Keratinocyte (primary cell): ENCODE results near the gene EFCAB10. TPM values are rescaled to one million over a fixed set of nuclear protein-coding genes. Genes with fewer than 3 reads are reported as not detected.

ENCODE experiments used
- DNase-seq: peaks from one replicate; pipeline ENCODE4 v3.0.0-alpha.2; 2011; ENCODE audit warnings: low read depth, missing footprints, low spot score
- FAIRE-seq: peaks from 2 replicates; lab custom pipeline; 2011; peaks lifted over from hg19 to GRCh38; lab: Jason Lieb, UNC
- H2AFZ ChIP-seq: 2 replicates; pipeline ENCODE4 v1.6.0; 2012; ENCODE audit warnings: low read length, control low read depth, inconsistent platforms; ENCODE audit not compliant: control insufficient read depth
- H3K27ac ChIP-seq: 2 replicates; pipeline ENCODE4 v1.5.1; 2011; ENCODE audit warnings: low read length; ENCODE audit not compliant: control insufficient read depth, insufficient read depth
- H3K27me3 ChIP-seq: 3 replicates; pipeline ENCODE4 v1.6.0; 2011; ENCODE audit warnings: low read length; ENCODE audit not compliant: control insufficient read depth, insufficient read depth; ENCODE audit errors: extremely low read depth
- H3K36me3 ChIP-seq, 2 experiments: 2 replicates in 1 of 2; 3 replicates in 1 of 2; pipeline ENCODE4 v1.5.1; 2011; ENCODE audit warnings: low read length in 2 of 2, mild to moderate bottlenecking in 1 of 2; ENCODE audit not compliant: control insufficient read depth in 2 of 2, insufficient read depth in 2 of 2; ENCODE audit errors: extremely low read depth in 1 of 2
- H3K4me1 ChIP-seq: 3 replicates; pipeline ENCODE4 v1.5.1; 2011; ENCODE audit warnings: low read length; ENCODE audit not compliant: control insufficient read depth, insufficient read depth; ENCODE audit errors: extremely low read depth
- H3K4me2 ChIP-seq: 3 replicates; pipeline ENCODE4 v1.6.0; 2011; ENCODE audit warnings: low read depth, low read length; ENCODE audit not compliant: control insufficient read depth, insufficient read depth; ENCODE audit errors: extremely low read depth
- H3K4me3 ChIP-seq, 3 experiments: fragments of 200-600 bp in 1 of 3; sonication (generic) in 1 of 3; 2 replicates in 2 of 3; 3 replicates in 1 of 3; pipeline ENCODE4 v1.5.1; 2011 to 2016; ENCODE audit warnings: low read length in 3 of 3, mild to moderate bottlenecking in 3 of 3, control low read depth in 2 of 3, inconsistent platforms in 1 of 3, low read depth in 1 of 3, mixed read lengths in 1 of 3, mixed run types in 1 of 3, moderate library complexity in 1 of 3; ENCODE audit not compliant: control insufficient read depth in 2 of 3, insufficient read depth in 2 of 3; ENCODE audit errors: extremely low read depth in 1 of 3
- H3K79me2 ChIP-seq: 2 replicates; pipeline ENCODE4 v1.6.0; 2012; ENCODE audit warnings: low read length; ENCODE audit not compliant: control insufficient read depth, insufficient read depth
- H3K9ac ChIP-seq: 3 replicates; pipeline ENCODE4 v1.6.0; 2011; ENCODE audit warnings: low read length; ENCODE audit not compliant: control insufficient read depth, insufficient read depth; ENCODE audit errors: extremely low read depth
- H3K9me1 ChIP-seq: 3 replicates; pipeline ENCODE4 v1.6.0; 2011; ENCODE audit warnings: low read length; ENCODE audit not compliant: control insufficient read depth, insufficient read depth; ENCODE audit errors: extremely low read depth
- H3K9me3 ChIP-seq: 2 replicates; pipeline ENCODE4 v1.5.1; 2012; ENCODE audit warnings: low read depth, low read length; ENCODE audit not compliant: control insufficient read depth
- H4K20me1 ChIP-seq: 3 replicates; pipeline ENCODE4 v1.6.0; 2011; ENCODE audit warnings: low read length; ENCODE audit not compliant: control insufficient read depth, insufficient read depth; ENCODE audit errors: extremely low read depth
- CTCF ChIP-seq, 3 experiments: IDR thresholded peaks in 1 of 3; conservative IDR thresholded peaks in 1 of 3; optimal IDR thresholded peaks in 1 of 3; 2 replicates in 2 of 3; 3 replicates in 1 of 3; pipeline versions ENCODE3 to v1.5.1; 2011; ENCODE audit warnings: low read length in 3 of 3, mild to moderate bottlenecking in 3 of 3, moderate library complexity in 2 of 3, control low read depth in 1 of 3, inconsistent platforms in 1 of 3; ENCODE audit not compliant: insufficient read depth in 2 of 3; ENCODE audit errors: extremely low read depth in 1 of 3
- EZH2 ChIP-seq: IDR thresholded peaks from one replicate; pipeline ENCODE4 v1.6.1; 2012; ENCODE audit warnings: inconsistent platforms, mild to moderate bottlenecking, low read length, moderate library complexity
- dilution Hi-C: fragments of 300-500 bp; cut with MboI; formaldehyde crosslinking; loops from one replicate; pipeline ENCODE4 v1.7.0; 2020; ENCODE audit warnings: low sequenced_read_pairs; ENCODE audit not compliant: extremely low pct_ligation_motif_present
- polyA plus RNA-seq, 5 experiments: library from polyadenylated mRNA; depleted of rRNA in 3 of 5; stranded (reverse) in 3 of 5; stranded (forward) in 1 of 5; unstranded in 1 of 5; fragments of >200 nt; gene quantifications; 1 replicate in 1 of 5; 2 replicates in 3 of 5; 3 replicates in 1 of 5; pipeline versions ENCODE4 v1.2.1 to v1.2.3, GENCODE V29; 2011 to 2012; ENCODE audit warnings: missing spikeins in 2 of 5, low read depth in 1 of 5, low replicate concordance in 1 of 5

Gene EFCAB10
- polyA plus RNA-seq, 1 donor (not counting 4 experiments of a cell fraction or from before 2014, with no cell fraction given), result not detected

GRCh38 chr7:105610165-105610930 is 29.1 kb upstream of the EFCAB10 start:
- no peak overlapping the region for H3K4me3 ChIP-seq
- H3K27ac ChIP-seq, result no peak overlapping the region
- TF ChIP-seq CTCF (optimal IDR thresholded peaks at IDR 0.05 in 1 of 3, IDR thresholded peaks at IDR 0.05 in 1 of 3, conservative IDR thresholded peaks at IDR 0.05 in 1 of 3; ENCODE audit: extremely low read depth in 1 of 3, insufficient read depth in 2 of 3, low read length in 3 of 3), result no peak
- TF ChIP-seq EZH2, result no peak
- H3K27me3 ChIP-seq, result no peaks in the 10 kb centered on the region
- FAIRE-seq (no peak), DNase-seq (no peak)
- H3K9me1 ChIP-seq, result no peaks in the 10 kb centered on the region
- no peaks in the 10 kb centered on the region for H3K9me3 ChIP-seq
- no peak overlapping the region for H3K4me2 ChIP-seq
- H3K79me2 ChIP-seq, result no peaks in the 10 kb centered on the region
- H4K20me1 ChIP-seq, result no peaks in the 10 kb centered on the region
- no peak overlapping the region for H2AFZ ChIP-seq
- no peak overlapping the region for H3K9ac ChIP-seq
- peaks cover 0 to 4% of the 10 kb centered on the region in 2 experiments for H3K36me3 ChIP-seq
- dilution Hi-C loops, result no loop called here
- no peaks in the 10 kb centered on the region for H3K4me1 ChIP-seq

- no peak for DNase-seq
- H3K9me3 ChIP-seq, result no peaks in the 10 kb centered on the region
- H3K4me2 ChIP-seq, result no peak overlapping the region
- H4K20me1 ChIP-seq, result no peaks in the 10 kb centered on the region
- dilution Hi-C loops, result no loop called here
- FAIRE-seq, result no peak
- H3K36me3 ChIP-seq, result no peaks in the 10 kb centered on the region
- TF ChIP-seq CTCF (optimal IDR thresholded peaks at IDR 0.05 in 1 of 3, IDR thresholded peaks at IDR 0.05 in 1 of 3, conservative IDR thresholded peaks at IDR 0.05 in 1 of 3; ENCODE audit: extremely low read depth in 1 of 3, insufficient read depth in 2 of 3, low read length in 3 of 3) (no peak), EZH2 (no peak)
- no peak overlapping the region for H3K9ac ChIP-seq
- H3K27me3 ChIP-seq, result no peaks in the 10 kb centered on the region
- no peaks in the 10 kb centered on the region for H3K79me2 ChIP-seq
- no peaks in the 10 kb centered on the region for H3K9me1 ChIP-seq
- no peak overlapping the region for H2AFZ ChIP-seq
- H3K4me3 ChIP-seq, result no peak overlapping the region
- peaks cover 6% of the 10 kb centered on the region for H3K4me1 ChIP-seq
- H3K27ac ChIP-seq, result no peak overlapping the region
Observed at GRCh38 chr7:105602325-105603305, 21.3 kb upstream of the EFCAB10 start.
